Uterus (tissue), 4 donors: ENCODE results near the gene CGB1. TPM values are rescaled to one million over a fixed set of nuclear protein-coding genes. Genes with fewer than 3 reads are reported as not detected.

Experiments
- DNase-seq, 2 donors: peaks; one replicate each; pipeline ENCODE4 v3.0.0-alpha.2; 2019 to 2020
- H3K27ac ChIP-seq, 2 donors: fragments of 200-600 bp; sonication (generic); 1 replicate in 1 of 2; 2 replicates in 1 of 2; pipeline ENCODE4 v1.5.1; 2016 to 2018
- H3K27me3 ChIP-seq, 2 donors: fragments of 200-600 bp; sonication (generic); one replicate each; pipeline ENCODE4 v1.5.1; 2018 to 2019; ENCODE audit warnings: control low read depth in 1 of 2
- H3K36me3 ChIP-seq, 2 donors: fragments of 200-600 bp; sonication (generic); one replicate each; pipeline ENCODE4 v1.5.1; 2019; ENCODE audit warnings: control low read depth in 1 of 2
- H3K4me1 ChIP-seq, 2 donors: fragments of 200-600 bp; sonication (generic); one replicate each; pipeline ENCODE4 v1.5.1; 2018 to 2019; ENCODE audit warnings: control low read depth in 1 of 2
- H3K4me3 ChIP-seq, 2 donors: fragments of 200-600 bp; sonication (generic); 1 replicate in 1 of 2; 2 replicates in 1 of 2; pipeline ENCODE4 v1.5.1; 2018 to 2019; ENCODE audit warnings: mild to moderate bottlenecking in 1 of 2
- H3K9me3 ChIP-seq, 2 donors: fragments of 200-600 bp; sonication (generic); one replicate each; pipeline ENCODE4 v1.5.1; 2019; ENCODE audit warnings: control low read depth in 1 of 2
- POLR2A ChIP-seq, 2 donors: fragments of 450-650 bp; IDR thresholded peaks; one replicate each; pipeline ENCODE4 v1.6.1; 2016; ENCODE audit warnings: antibody characterized with exemption in 2 of 2, mild to moderate bottlenecking in 1 of 2, moderate library complexity in 1 of 2
- intact Hi-C: fragments of 100-400 bp; cut with DNase I; formaldehyde crosslinking; loops from one replicate; pipeline ENCODE4 v1.15.1; 2023; ENCODE audit warnings: low total_unique reads
- total RNA-seq, 4 donors: library from RNA; depleted of rRNA in 3 of 4; stranded (reverse); fragments of >200 nt in 3 of 4; gene quantifications; one replicate each; pipeline versions ENCODE4 v1.1.0 to v1.2.4, GENCODE V29; 2014 to 2023
- TF ChIP-seq, protein P1 (sequence below), 4 experiments: fragments of 200-600 bp in 2 of 4; fragments of 450-650 bp in 2 of 4; sonication (generic) in 2 of 4; IDR thresholded peaks; one replicate each; pipeline ENCODE4 v1.5.1; 2016 to 2019; ENCODE audit warnings: antibody characterized with exemption in 4 of 4, mild to moderate bottlenecking in 2 of 4, moderate library complexity in 1 of 4
- donor health status: DM: yes; HTN: yes; CAD: no.

The CGB1 gene
- total RNA-seq, 4 donors from 2014 or later = not detected

DNA sequence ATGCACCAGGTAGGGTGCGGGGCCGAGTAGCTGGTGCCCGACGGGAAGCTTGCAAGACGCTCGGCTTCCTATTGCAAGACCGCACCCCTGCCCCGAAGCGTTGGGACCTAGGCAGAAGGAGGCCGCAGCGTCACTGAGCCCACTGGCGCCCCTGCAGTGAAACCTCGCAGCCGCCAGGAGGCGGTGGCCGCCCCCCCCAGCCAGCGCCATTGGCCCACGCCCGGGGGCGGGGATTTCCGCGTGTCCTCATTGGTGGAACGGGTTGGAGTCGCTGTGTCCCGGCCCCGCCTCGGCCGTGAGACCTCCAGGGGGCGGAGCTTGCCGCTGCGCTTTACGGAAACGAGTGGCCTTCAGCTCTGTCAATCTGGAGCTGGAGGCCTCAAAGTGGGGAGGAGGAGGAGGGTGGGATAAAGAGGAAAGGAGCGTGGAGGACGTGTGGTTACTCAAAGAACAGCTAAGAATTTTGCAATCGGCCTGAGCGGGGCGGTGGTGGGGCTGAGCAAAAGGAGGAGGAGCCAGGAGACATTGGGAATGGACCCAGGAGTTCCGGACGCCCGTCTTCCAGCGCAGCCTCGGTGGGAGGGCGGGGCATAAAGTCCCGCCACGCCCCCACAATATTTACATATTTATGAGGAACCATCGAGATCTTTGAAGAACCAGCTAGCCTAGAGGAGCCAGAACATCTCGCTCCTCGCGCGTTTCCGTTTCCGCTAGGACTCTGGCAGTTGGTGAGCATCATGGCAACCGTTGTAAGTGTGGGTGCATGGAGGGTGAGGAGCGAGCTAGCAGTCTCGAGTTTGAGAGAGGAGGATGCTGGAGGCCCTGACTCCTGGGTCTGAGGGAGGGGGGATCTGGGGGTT, 43.3 kb downstream of the CGB1 start, which contains the start of the genes GYS1 and RUVBL2:
Gene GYS1, minus strand, starts transcription at position 135 of the 860 bp plus-strand sequence. CDS start 197 bp downstream, outside the sequence.
Gene RUVBL2, plus strand, starts transcription at position 713 of the 860 bp plus-strand sequence. Its CDS starts 25 bp downstream, at position 738.
- TF ChIP-seq, protein P1, sequence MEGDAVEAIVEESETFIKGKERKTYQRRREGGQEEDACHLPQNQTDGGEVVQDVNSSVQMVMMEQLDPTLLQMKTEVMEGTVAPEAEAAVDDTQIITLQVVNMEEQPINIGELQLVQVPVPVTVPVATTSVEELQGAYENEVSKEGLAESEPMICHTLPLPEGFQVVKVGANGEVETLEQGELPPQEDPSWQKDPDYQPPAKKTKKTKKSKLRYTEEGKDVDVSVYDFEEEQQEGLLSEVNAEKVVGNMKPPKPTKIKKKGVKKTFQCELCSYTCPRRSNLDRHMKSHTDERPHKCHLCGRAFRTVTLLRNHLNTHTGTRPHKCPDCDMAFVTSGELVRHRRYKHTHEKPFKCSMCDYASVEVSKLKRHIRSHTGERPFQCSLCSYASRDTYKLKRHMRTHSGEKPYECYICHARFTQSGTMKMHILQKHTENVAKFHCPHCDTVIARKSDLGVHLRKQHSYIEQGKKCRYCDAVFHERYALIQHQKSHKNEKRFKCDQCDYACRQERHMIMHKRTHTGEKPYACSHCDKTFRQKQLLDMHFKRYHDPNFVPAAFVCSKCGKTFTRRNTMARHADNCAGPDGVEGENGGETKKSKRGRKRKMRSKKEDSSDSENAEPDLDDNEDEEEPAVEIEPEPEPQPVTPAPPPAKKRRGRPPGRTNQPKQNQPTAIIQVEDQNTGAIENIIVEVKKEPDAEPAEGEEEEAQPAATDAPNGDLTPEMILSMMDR (IDR thresholded peaks at IDR 0.05) = peak; percentile 90 to 99 (median 98)
- peak; percentile 93 for TF ChIP-seq POLR2A (IDR thresholded peaks at IDR 0.05)
- DNase-seq = peak; percentile 99
- intact Hi-C loops = no loop called here
- Histone ChIP-seq H3K9me3 (no peaks in the 10 kb centered on the region), H3K27ac (peak within 1 kb of the TSS; percentile 93 to 97), H3K27me3 (no peaks in the 10 kb centered on the region), H3K36me3 (no peaks in the 10 kb centered on the region), H3K4me1 (peaks cover 6 to 24% of the 10 kb centered on the region in 2 donors), H3K4me3 (peak within 1 kb of the TSS; percentile 77 to 95)

DNA sequence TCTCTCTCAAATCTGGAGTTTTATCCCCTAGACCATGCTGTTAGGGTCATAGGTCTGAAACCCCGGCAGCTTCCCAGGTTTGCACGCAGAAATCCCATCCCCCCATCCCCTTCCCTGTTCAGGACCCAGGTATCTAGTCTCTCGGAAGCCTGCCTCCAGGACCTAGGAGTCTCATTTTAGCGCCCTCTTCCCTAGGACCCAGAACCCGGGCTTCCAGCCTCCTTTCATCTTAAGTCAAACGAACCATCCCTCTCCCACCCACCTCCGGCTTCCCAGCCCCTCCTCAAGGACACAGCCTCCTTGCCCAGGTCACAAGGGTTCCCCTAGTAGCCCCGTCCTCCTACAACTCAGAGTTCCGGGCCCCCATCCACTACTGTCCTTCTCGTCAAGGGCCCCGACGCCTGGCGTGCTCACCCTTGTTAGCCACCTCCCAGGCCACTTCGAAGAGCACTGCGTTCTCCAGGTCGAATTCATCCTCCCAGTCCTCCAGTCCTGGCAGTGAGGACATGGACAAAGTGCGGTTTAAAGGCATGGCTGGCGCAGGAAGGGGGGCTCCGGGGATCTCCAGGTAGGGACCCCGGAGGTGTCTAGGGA, 44.0 kb downstream of the CGB1 start:
- intact Hi-C loops = no loop called here
- Histone ChIP-seq H3K27ac (peak overlapping the region; percentile 93 to 97), H3K27me3 (no peaks in the 10 kb centered on the region), H3K9me3 (no peaks in the 10 kb centered on the region), H3K4me3 (peak overlapping the region; percentile 77 to 95), H3K36me3 (no peaks in the 10 kb centered on the region), H3K4me1 (peaks cover 6 to 24% of the 10 kb centered on the region in 2 donors)
- no peak for TF ChIP-seq POLR2A (IDR thresholded peaks at IDR 0.05)
- TF ChIP-seq, protein P1 (IDR thresholded peaks at IDR 0.05) = no peak
- no peak for DNase-seq

DNA sequence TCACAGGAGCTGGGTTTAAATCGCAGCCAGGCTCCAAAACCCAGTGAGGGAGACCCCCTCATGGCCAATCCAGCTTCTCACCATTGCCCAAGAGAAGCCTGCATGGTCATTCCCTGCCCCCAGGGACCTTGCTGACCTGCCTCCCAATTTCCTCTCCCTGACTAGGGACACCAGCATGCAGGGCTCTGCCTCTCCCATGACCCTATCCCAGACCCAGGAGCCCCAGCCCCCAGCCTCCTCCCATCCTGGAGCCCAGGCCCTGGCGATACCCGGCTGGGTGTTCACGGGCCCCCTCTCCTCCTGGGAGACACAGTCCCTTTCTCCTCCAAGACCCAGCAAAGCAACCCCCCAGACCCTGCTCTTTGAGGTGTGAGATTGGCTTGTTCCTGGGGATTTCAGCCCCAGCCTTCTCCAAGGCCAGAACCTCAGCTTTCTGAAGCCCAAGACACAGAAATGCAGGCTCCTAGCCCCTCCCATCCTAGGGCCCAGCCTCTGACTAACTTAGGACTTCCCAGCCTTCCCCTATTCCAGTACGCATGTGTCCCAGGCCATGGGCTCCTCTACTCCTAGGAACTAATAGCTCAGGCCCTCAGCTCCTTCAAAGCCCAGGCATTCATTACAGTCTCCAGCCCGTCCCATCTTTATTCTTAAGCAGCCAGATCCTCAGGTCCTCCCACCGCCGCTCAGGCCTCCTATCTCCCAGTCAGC, 44.7 kb downstream of the CGB1 start:
- intact Hi-C loops = no loop called here

DNA sequence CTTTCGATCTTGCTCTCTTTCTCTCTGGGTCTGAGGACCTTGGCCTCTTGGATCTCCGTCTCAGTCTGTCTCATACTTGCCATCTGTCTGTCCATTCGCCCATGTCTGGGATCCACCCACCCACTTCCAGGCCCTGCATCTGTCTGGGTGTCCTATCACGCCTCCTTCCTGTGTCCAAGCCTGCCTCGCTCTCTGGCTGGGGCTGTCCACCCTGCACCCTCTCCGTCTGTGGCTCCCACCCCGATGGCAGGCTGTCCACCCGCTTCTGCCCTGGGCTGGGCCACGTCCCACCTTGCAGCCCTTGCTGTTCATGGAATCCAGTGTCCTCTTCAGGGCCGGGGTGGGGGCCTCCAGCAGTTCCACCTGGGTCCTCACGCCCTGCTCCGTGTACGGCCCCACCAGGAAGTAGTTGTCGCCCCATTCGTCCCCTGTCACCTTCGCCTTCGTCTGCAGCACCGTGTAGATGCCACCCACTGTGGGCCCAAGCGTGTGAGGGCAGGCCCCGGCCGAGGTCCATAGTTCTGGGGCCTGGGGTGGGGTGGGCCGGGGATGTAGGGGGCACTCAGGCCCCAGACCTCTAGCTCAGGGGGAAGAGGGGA, 45.6 kb downstream of the CGB1 start:
- intact Hi-C loops = no loop called here
- Histone ChIP-seq H3K4me1 (peaks cover 6 to 24% of the 10 kb centered on the region in 2 donors), H3K9me3 (no peaks in the 10 kb centered on the region), H3K4me3 (peak overlapping the region in 1 of 2 donors; percentile 77), H3K27ac (peak overlapping the region; percentile 93 to 97), H3K27me3 (no peaks in the 10 kb centered on the region), H3K36me3 (no peaks in the 10 kb centered on the region)
- DNase-seq = no peak
- no peak for TF ChIP-seq POLR2A (IDR thresholded peaks at IDR 0.05)
- TF ChIP-seq, protein P1 (IDR thresholded peaks at IDR 0.05) = no peak

More for the DNA sequence above, 44.7 kb downstream of the CGB1 start:
- Histone ChIP-seq H3K27ac (peak overlapping the region; percentile 93 to 97), H3K9me3 (no peaks in the 10 kb centered on the region), H3K27me3 (no peaks in the 10 kb centered on the region), H3K4me3 (peak overlapping the region; percentile 77 to 95), H3K4me1 (peaks cover 6 to 24% of the 10 kb centered on the region in 2 donors), H3K36me3 (no peaks in the 10 kb centered on the region)
- DNase-seq = peak; percentile 52 to 64
- TF ChIP-seq POLR2A (IDR thresholded peaks at IDR 0.05) = peak; percentile 30 to 65
- TF ChIP-seq, protein P1 (IDR thresholded peaks at IDR 0.05) = no peak
